H1 (cell line): Measurements from ENCODE around the gene MORF4L1. TPM values are rescaled to one million over a fixed set of nuclear protein-coding genes. Genes with fewer than 3 reads are reported as not detected.
"Not testable (repeated sequence)": the region's sequence is repeated elsewhere in the genome, so short reads cannot be mapped to it uniquely, and the experiment has no call there.

ENCODE experiments used
- CTCF ChIA-PET: fragments of 300-600 bp; sonication (Branson Sonifier 250); formaldehyde crosslinking; loops from one replicate; lab custom pipeline; 2021; ENCODE audit not compliant: partially characterized antibody; lab: Charles Lee
- POLR2A ChIA-PET: fragments of 300-600 bp; sonication (Branson Sonifier 250); formaldehyde crosslinking; loops from one replicate; lab custom pipeline; 2021; ENCODE audit warnings: inconsistent platforms; ENCODE audit not compliant: partially characterized antibody; lab: Charles Lee
- DNase-seq, 2 experiments: peaks; one replicate each; pipeline versions ENCODE4 v3.0.0 to v3.0.0-alpha.2; 2010 to 2022; ENCODE audit warnings: low spot score in 2 of 2, low read depth in 1 of 2, mixed read lengths in 1 of 2
- FAIRE-seq: peaks from 2 replicates; lab custom pipeline; 2011; peaks lifted over from hg19 to GRCh38; lab: Jason Lieb, UNC
- H2AFZ ChIP-seq: 2 replicates; pipeline ENCODE4 v1.8.1; 2012; ENCODE audit warnings: low read length, inconsistent platforms
- H2AK5ac ChIP-seq: 2 replicates; pipeline ENCODE4 v1.6.1; 2013; ENCODE audit warnings: low read depth, low read length
- H2BK120ac ChIP-seq: replicated peaks from 2 replicates; pipeline ENCODE3; 2013; ENCODE audit warnings: low read depth, low read length, inconsistent platforms
- H2BK12ac ChIP-seq: 2 replicates; pipeline ENCODE4 v1.6.1; 2013; ENCODE audit warnings: low read depth, low read length
- H2BK15ac ChIP-seq: 2 replicates; pipeline ENCODE4 v1.6.1; 2013; ENCODE audit warnings: low read length
- H2BK20ac ChIP-seq: 2 replicates; pipeline ENCODE4 v1.6.1; 2013; ENCODE audit warnings: low read length
- H2BK5ac ChIP-seq: 2 replicates; pipeline ENCODE4 v1.6.1; 2013; ENCODE audit warnings: low read depth, low read length
- H3K14ac ChIP-seq: 2 replicates; pipeline ENCODE4 v1.6.1; 2013; ENCODE audit warnings: inconsistent platforms; ENCODE audit not compliant: insufficient read length
- H3K18ac ChIP-seq: 2 replicates; pipeline ENCODE4 v1.6.1; 2013; ENCODE audit warnings: low read length; ENCODE audit errors: extremely low read depth
- H3K23ac ChIP-seq: 2 replicates; pipeline ENCODE4 v1.6.1; 2013; ENCODE audit warnings: inconsistent platforms; ENCODE audit not compliant: insufficient read length
- H3K23me2 ChIP-seq: 2 replicates; pipeline ENCODE4 v1.6.1; 2013; ENCODE audit warnings: low read depth, low read length
- H3K27ac ChIP-seq: 2 replicates; pipeline ENCODE4 v1.6.1; 2011; ENCODE audit warnings: low read depth, low read length, inconsistent platforms
- H3K27me3 ChIP-seq, 4 experiments: replicated peaks in 1 of 4; 1 replicate in 1 of 4; 2 replicates in 3 of 4; pipeline versions ENCODE4 v1.6.1 to v1.8.1; 2011 to 2013; ENCODE audit warnings: low read length in 3 of 4, mild to moderate bottlenecking in 3 of 4, inconsistent platforms in 2 of 4, mixed read lengths in 2 of 4, moderate library complexity in 1 of 4; ENCODE audit not compliant: control insufficient read depth in 3 of 4, insufficient read depth in 3 of 4; ENCODE audit errors: extremely low read depth in 1 of 4
- H3K36me3 ChIP-seq, 4 experiments: 2 replicates each; pipeline versions ENCODE4 v1.6.1 to v1.8.1; 2011 to 2013; ENCODE audit warnings: mild to moderate bottlenecking in 4 of 4, low read length in 3 of 4, moderate library complexity in 2 of 4, control low read depth in 1 of 4, inconsistent platforms in 1 of 4; ENCODE audit not compliant: insufficient read depth in 4 of 4, control insufficient read depth in 2 of 4
- H3K4ac ChIP-seq: replicated peaks from 2 replicates; pipeline ENCODE3; 2013; ENCODE audit warnings: low read length, low read depth, mixed read lengths, inconsistent platforms; ENCODE audit not compliant: insufficient read length
- H3K4me1 ChIP-seq, 4 experiments: replicated peaks in 1 of 4; 1 replicate in 1 of 4; 2 replicates in 3 of 4; pipeline versions ENCODE4 v1.6.1 to v1.8.1; 2011 to 2013; ENCODE audit warnings: low read length in 3 of 4, inconsistent platforms in 2 of 4, mixed read lengths in 1 of 4; ENCODE audit not compliant: insufficient read depth in 4 of 4, control insufficient read depth in 3 of 4
- H3K4me2 ChIP-seq, 2 experiments: 2 replicates each; pipeline versions ENCODE4 v1.6.1 to v1.8.1; 2011 to 2013; ENCODE audit warnings: low read depth in 2 of 2, low read length in 2 of 2, control low read depth in 1 of 2, inconsistent platforms in 1 of 2, mild to moderate bottlenecking in 1 of 2; ENCODE audit not compliant: insufficient read depth in 1 of 2
- H3K4me3 ChIP-seq, 4 experiments: fragments of 200-600, 300-600 bp in 1 of 4; sonication (generic), shearing (Covaris generic), sonication (Bioruptor Twin) in 1 of 4; 2 replicates each; pipeline versions ENCODE4 v1.5.1 to v1.8.1; 2011 to 2016; ENCODE audit warnings: low read length in 4 of 4, low read depth in 3 of 4, control low read depth in 2 of 4, inconsistent platforms in 2 of 4, mild to moderate bottlenecking in 2 of 4, mixed read lengths in 1 of 4, moderate library complexity in 1 of 4; ENCODE audit not compliant: insufficient read depth in 2 of 4; ENCODE audit errors: extremely low read depth in 1 of 4
- H3K56ac ChIP-seq: replicated peaks from 2 replicates; pipeline ENCODE3; 2013; ENCODE audit warnings: low read depth, mild to moderate bottlenecking, mixed read lengths, low read length, inconsistent platforms; ENCODE audit not compliant: insufficient read length
- H3K79me1 ChIP-seq: 2 replicates; pipeline ENCODE4 v1.6.1; 2013; ENCODE audit warnings: low read depth, low read length, control low read depth
- H3K79me2 ChIP-seq, 2 experiments: 2 replicates each; pipeline versions ENCODE4 v1.6.1 to v1.8.1; 2012 to 2013; ENCODE audit warnings: low read length in 2 of 2, mild to moderate bottlenecking in 2 of 2, inconsistent platforms in 1 of 2; ENCODE audit not compliant: insufficient read depth in 2 of 2, control insufficient read depth in 1 of 2
- H3K9ac ChIP-seq, 4 experiments: replicated peaks in 1 of 4; 1 replicate in 1 of 4; 2 replicates in 3 of 4; pipeline versions ENCODE4 v1.6.1 to v1.8.1; 2011 to 2013; ENCODE audit warnings: low read depth in 3 of 4, low read length in 3 of 4, control low read depth in 2 of 4, mild to moderate bottlenecking in 2 of 4, moderate library complexity in 2 of 4, inconsistent platforms in 1 of 4; ENCODE audit errors: extremely low read depth in 1 of 4
- H3K9me3 ChIP-seq, 2 experiments: 2 replicates each; pipeline versions ENCODE4 v1.6.1 to v1.8.1; 2012 to 2013; ENCODE audit warnings: mild to moderate bottlenecking in 2 of 2, moderate library complexity in 2 of 2, control low read depth in 1 of 2, inconsistent platforms in 1 of 2, low read depth in 1 of 2, low read length in 1 of 2, mixed read lengths in 1 of 2; ENCODE audit not compliant: insufficient read depth in 2 of 2
- H4K20me1 ChIP-seq, 2 experiments: replicated peaks in 1 of 2; 2 replicates each; pipeline versions ENCODE3 to v1.8.1; 2011 to 2013; ENCODE audit warnings: inconsistent platforms in 2 of 2, low read length in 2 of 2, mild to moderate bottlenecking in 1 of 2; ENCODE audit not compliant: insufficient read depth in 2 of 2, control insufficient read depth in 1 of 2
- H4K5ac ChIP-seq: 2 replicates; pipeline ENCODE4 v1.6.1; 2013; ENCODE audit warnings: low read length, low read depth, mixed read lengths, inconsistent platforms; ENCODE audit not compliant: insufficient read length
- H4K8ac ChIP-seq: 2 replicates; pipeline ENCODE4 v1.8.0; 2013; ENCODE audit warnings: mild to moderate bottlenecking, moderate library complexity, low read length, inconsistent platforms; ENCODE audit not compliant: insufficient read depth; ENCODE audit errors: extremely low read depth
- H4K91ac ChIP-seq: replicated peaks from 2 replicates; pipeline ENCODE3; 2013; ENCODE audit warnings: low read length, mixed read lengths, inconsistent platforms; ENCODE audit not compliant: insufficient read length
- WGBS, 2 experiments: shearing (Covaris generic) in 1 of 2; methylation state at CpG; one replicate each; pipeline versions ENCODE4 v1.1.6 to v1.1.7; 2013 to 2015; ENCODE audit warnings: low lambda C conversion rate in 2 of 2, mixed read lengths in 2 of 2, inconsistent platforms in 1 of 2, low coverage in 1 of 2, missing lambda C conversion rate in 1 of 2; ENCODE audit not compliant: insufficient replicate concordance in 2 of 2, insufficient coverage in 1 of 2, insufficient read length in 1 of 2; ENCODE audit errors: extremely low coverage in 1 of 2, missing lambda C conversion rate in 1 of 2; 5-methylcytosine and 5-hydroxymethylcytosine counted together
- polyA plus RNA-seq, 7 experiments: library from polyadenylated mRNA; depleted of rRNA in 3 of 7; stranded (reverse) in 5 of 7; unstranded in 2 of 7; fragments of >200 nt in 5 of 7; fragments of 200-250 nt in 2 of 7; gene quantifications; 1 replicate in 5 of 7; 2 replicates in 1 of 7; 4 replicates in 1 of 7; pipeline versions ENCODE4 v1.2.1 to v1.2.3, GENCODE V29; 2011 to 2013; ENCODE audit warnings: missing spikeins in 2 of 7, mixed read lengths in 2 of 7
- total RNA-seq: library from RNA; stranded (reverse); fragmentation: NEBNext Ultra II Directional; extraction: Animal tissue kit (Norgen Biotek cat#: 25700); gene quantifications from 2 replicates; pipeline ENCODE4 v1.2.1, GENCODE V29; 2021

The MORF4L1 gene
- total and polyA plus RNA-seq, 2 of the 8 experiments (the other 6 are each of a cell fraction or from before 2014, with no cell fraction given): 260 to 533 TPM

- H3K14ac ChIP-seq, H3K27me3 ChIP-seq, H3K4ac ChIP-seq, FAIRE-seq, H2AFZ ChIP-seq, DNase-seq, H3K27ac ChIP-seq, H4K20me1 ChIP-seq, H3K79me2 ChIP-seq, H3K23ac ChIP-seq, H3K23me2 ChIP-seq, H3K18ac ChIP-seq, H2AK5ac ChIP-seq, H3K4me1 ChIP-seq, H3K9ac ChIP-seq, H3K79me1 ChIP-seq, H2BK5ac ChIP-seq, H3K9me3 ChIP-seq, H4K8ac ChIP-seq, H3K4me2 ChIP-seq, H3K4me3 ChIP-seq, H4K91ac ChIP-seq, H2BK15ac ChIP-seq, H2BK20ac ChIP-seq, H3K56ac ChIP-seq, H3K36me3 ChIP-seq, H2BK120ac ChIP-seq, H4K5ac ChIP-seq: not testable (repeated sequence)
- 95% methylated on average over 13 of the region's 15 CpGs; no CpG with 5 or more reads in 1 of the 2 experiments for WGBS, 2 experiments
- H2BK12ac ChIP-seq: 0 out of 2 replicates have a peak overlapping the region, but pooled peaks have one; percentile 27
- POLR2A ChIA-PET: interaction anchor here (1.1 to 1.8 kb wide), 2 partner anchors 25 to 26 kb away, joined by 3 to 6 read pairs; partner anchors contain the start of gene MORF4L1
- CTCF ChIA-PET: interaction anchor here (0.8 to 3.8 kb wide), 7 partner anchors 10 to 216 kb away, joined by 3 to 17 read pairs (median 6); partner anchors contain the start of genes ADAMTS7 and MORF4L1
Measured at GRCh38 chr15:78847387-78847906, 25.2 kb upstream of the MORF4L1 start.
